Kidney epithelial cell (primary cell): ENCODE measurements around the gene KDM7A. TPM values are rescaled to one million over a fixed set of nuclear protein-coding genes. Genes with fewer than 3 reads are reported as not detected.

Source experiments
- DNase-seq: peaks from one replicate; pipeline ENCODE4 v3.0.0-alpha.2; 2010; ENCODE audit warnings: low read depth
- H3K27me3 ChIP-seq: 2 replicates; pipeline ENCODE4 v1.6.0; 2011; ENCODE audit warnings: low read length; ENCODE audit not compliant: control insufficient read depth, insufficient read depth
- H3K36me3 ChIP-seq: 2 replicates; pipeline ENCODE4 v1.5.1; 2011; ENCODE audit warnings: low read length; ENCODE audit not compliant: control insufficient read depth, insufficient read depth
- H3K4me3 ChIP-seq: 2 replicates; pipeline ENCODE4 v1.5.1; 2011; ENCODE audit warnings: low read depth, mild to moderate bottlenecking, control low read depth, low read length
- total RNA-seq: library from RNA; depleted of rRNA; stranded (reverse); fragments of >200 nt; gene quantifications from 2 replicates; pipeline ENCODE4 v1.2.3, GENCODE V29; 2015
- TF ChIP-seq, protein P1 (sequence below): IDR thresholded peaks from 2 replicates; pipeline ENCODE4 v1.5.1; 2011; ENCODE audit warnings: mild to moderate bottlenecking, moderate library complexity, low read length, control low read depth, inconsistent platforms; ENCODE audit not compliant: insufficient read depth, poor library complexity, severe bottlenecking

The KDM7A gene
- total RNA-seq, 1 donor from 2014 or later, result 11.5 TPM

GRCh38 chr7:140084142-140084655, 92.6 kb downstream of the KDM7A start:
- TF ChIP-seq, protein P1, sequence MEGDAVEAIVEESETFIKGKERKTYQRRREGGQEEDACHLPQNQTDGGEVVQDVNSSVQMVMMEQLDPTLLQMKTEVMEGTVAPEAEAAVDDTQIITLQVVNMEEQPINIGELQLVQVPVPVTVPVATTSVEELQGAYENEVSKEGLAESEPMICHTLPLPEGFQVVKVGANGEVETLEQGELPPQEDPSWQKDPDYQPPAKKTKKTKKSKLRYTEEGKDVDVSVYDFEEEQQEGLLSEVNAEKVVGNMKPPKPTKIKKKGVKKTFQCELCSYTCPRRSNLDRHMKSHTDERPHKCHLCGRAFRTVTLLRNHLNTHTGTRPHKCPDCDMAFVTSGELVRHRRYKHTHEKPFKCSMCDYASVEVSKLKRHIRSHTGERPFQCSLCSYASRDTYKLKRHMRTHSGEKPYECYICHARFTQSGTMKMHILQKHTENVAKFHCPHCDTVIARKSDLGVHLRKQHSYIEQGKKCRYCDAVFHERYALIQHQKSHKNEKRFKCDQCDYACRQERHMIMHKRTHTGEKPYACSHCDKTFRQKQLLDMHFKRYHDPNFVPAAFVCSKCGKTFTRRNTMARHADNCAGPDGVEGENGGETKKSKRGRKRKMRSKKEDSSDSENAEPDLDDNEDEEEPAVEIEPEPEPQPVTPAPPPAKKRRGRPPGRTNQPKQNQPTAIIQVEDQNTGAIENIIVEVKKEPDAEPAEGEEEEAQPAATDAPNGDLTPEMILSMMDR, result no peak
- Histone ChIP-seq H3K27me3 (peaks cover 5% of the 10 kb centered on the region), H3K36me3 (no peaks in the 10 kb centered on the region), H3K4me3 (no peak overlapping the region)
- DNase-seq, result no peak

DNA sequence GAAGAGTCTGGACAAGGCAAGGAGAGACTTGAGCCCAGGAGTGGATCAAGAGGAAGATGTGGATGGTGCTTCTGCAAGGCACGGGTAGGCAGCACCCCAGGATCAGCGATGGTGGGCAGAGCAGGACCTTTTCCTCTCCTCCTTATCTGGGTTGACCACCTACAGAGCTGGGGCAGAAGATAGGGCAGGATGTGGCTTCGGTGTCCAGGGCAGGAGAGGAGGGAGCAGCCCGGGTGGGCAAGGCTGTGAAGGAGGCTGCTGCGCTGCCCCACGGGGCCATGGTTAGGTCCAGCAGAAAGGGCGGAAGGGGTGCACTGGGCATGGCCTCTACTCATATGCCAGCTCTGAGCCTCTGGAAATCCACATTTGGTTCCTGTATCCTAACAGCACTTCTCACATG, 94.0 kb downstream of the KDM7A start:
- DNase-seq, result no peak
- H3K27me3 ChIP-seq, result peaks cover 5% of the 10 kb centered on the region
- TF ChIP-seq, protein P1, result no peak
- H3K36me3 ChIP-seq, result no peaks in the 10 kb centered on the region
- H3K4me3 ChIP-seq, result no peak overlapping the region

- Histone ChIP-seq H3K27me3 (peaks cover 5% of the 10 kb centered on the region), H3K4me3 (no peak overlapping the region), H3K36me3 (no peaks in the 10 kb centered on the region)
- DNase-seq, result no peak
- TF ChIP-seq, protein P1, result no peak
Measured at GRCh38 chr7:140081774-140082425, 94.9 kb downstream of the KDM7A start.

- Histone ChIP-seq H3K4me3 (no peak overlapping the region), H3K36me3 (no peaks in the 10 kb centered on the region), H3K27me3 (peaks cover 5% of the 10 kb centered on the region)
- no peak for DNase-seq
- TF ChIP-seq, protein P1, result no peak
Measured at GRCh38 chr7:140080919-140081318, 95.9 kb downstream of the KDM7A start.

DNA sequence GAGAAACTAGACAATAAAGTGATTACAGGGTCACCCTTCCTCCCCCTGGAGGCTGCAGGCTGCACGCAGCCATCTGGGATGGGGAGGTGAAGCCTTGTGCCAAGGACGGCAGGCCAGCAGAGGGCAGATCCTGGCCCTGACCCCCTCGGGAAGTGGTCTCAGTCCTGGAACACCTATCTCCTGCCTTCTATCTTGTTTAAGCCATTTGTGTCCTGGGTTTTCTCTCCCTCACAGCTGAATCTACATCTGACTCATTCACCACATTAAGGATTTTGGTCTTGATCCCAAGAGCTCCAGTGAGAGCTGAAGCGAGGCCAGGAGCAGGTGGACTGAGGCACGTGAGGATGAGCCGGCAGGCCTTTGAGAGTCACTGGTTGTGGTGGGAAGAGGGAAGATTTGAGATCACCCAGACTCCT, 97.7 kb downstream of the KDM7A start:
- Histone ChIP-seq H3K27me3 (peaks cover 5% of the 10 kb centered on the region), H3K4me3 (no peak overlapping the region), H3K36me3 (no peaks in the 10 kb centered on the region)
- TF ChIP-seq, protein P1, result peak; percentile 38
- DNase-seq, result peak; percentile 42

- peaks cover 5% of the 10 kb centered on the region for H3K27me3 ChIP-seq
- TF ChIP-seq, protein P1, result no peak
- no peak for DNase-seq
- no peaks in the 10 kb centered on the region for H3K36me3 ChIP-seq
- H3K4me3 ChIP-seq, result no peak overlapping the region
Measured at GRCh38 chr7:140078392-140078791, 98.4 kb downstream of the KDM7A start.
